Islet precursor cell (in vitro differentiated cells): ENCODE results near the gene PEX26.
"Not testable (repeated sequence)": the region's sequence is repeated elsewhere in the genome, so short reads cannot be mapped to it uniquely, and the experiment has no call there.

Experiments
- DNase-seq: peaks from one replicate; pipeline ENCODE4 v3.0.0-alpha.2; 2018

PEX26 gene

GRCh38 chr22:18103527-18104269 is 25.9 kb downstream of the PEX26 start:
- DNase-seq: peak; percentile 22

- no peak for DNase-seq
Measured at GRCh38 chr22:18104566-18104965, 26.8 kb downstream of the PEX26 start.

- DNase-seq: not testable (repeated sequence)
Measured at GRCh38 chr22:18105981-18106380, 28.2 kb downstream of the PEX26 start.

- not testable (repeated sequence) for DNase-seq
Measured at GRCh38 chr22:18106550-18107341, 29.0 kb downstream of the PEX26 start.

- no peak for DNase-seq
Measured at GRCh38 chr22:18108187-18108586, 30.4 kb downstream of the PEX26 start.

GRCh38 chr22:18109410-18110193 is 31.8 kb downstream of the PEX26 start:
- no peak for DNase-seq

- peak; percentile 71 for DNase-seq
Measured at GRCh38 chr22:18110194-18110953, 32.6 kb downstream of the PEX26 start, which contains the start of gene TUBA8. Gene TUBA8 (plus strand): TSS chr22:18110809. CDS start chr22:18110866, 57 bp downstream.

GRCh38 chr22:18110954-18111758 is 33.4 kb downstream of the PEX26 start:
- no peak for DNase-seq

- DNase-seq: no peak
Measured at GRCh38 chr22:18111759-18112330, 34.1 kb downstream of the PEX26 start.

GRCh38 chr22:18112440-18112839 is 34.6 kb downstream of the PEX26 start:
- DNase-seq: no peak

GRCh38 chr22:18113680-18114394 is 36.0 kb downstream of the PEX26 start:
- no peak for DNase-seq

GRCh38 chr22:18114495-18114894 is 36.7 kb downstream of the PEX26 start:
- no peak for DNase-seq

GRCh38 chr22:18114976-18115652 is 37.3 kb downstream of the PEX26 start:
- no peak for DNase-seq

- DNase-seq: no peak
Measured at GRCh38 chr22:18115906-18116371, 38.1 kb downstream of the PEX26 start.

- DNase-seq: no peak
Measured at GRCh38 chr22:18116634-18117033, 38.8 kb downstream of the PEX26 start.

- DNase-seq: no peak
Measured at GRCh38 chr22:18118345-18118915, 40.6 kb downstream of the PEX26 start.

- DNase-seq: no peak
Measured at GRCh38 chr22:18119409-18120110, 41.8 kb downstream of the PEX26 start.

- no peak for DNase-seq
Measured at GRCh38 chr22:18120857-18121256, 43.1 kb downstream of the PEX26 start.

GRCh38 chr22:18121506-18121905 is 43.7 kb downstream of the PEX26 start:
- DNase-seq: no peak
